ENCODE data around the gene DNMT3L.
"Not testable (repeated sequence)": the region's sequence is repeated elsewhere in the genome, so short reads cannot be mapped to it uniquely, and the experiment has no call there.

The DNMT3L gene

GRCh38 chr21:44295163-44295573 lies 33.5 kb upstream of the DNMT3L start:
- DNase-seq (ENCODE audit: low read depth in 1 of 2, low spot score in 1 of 2) = no peak

GRCh38 chr21:44294391-44295162 lies 32.9 kb upstream of the DNMT3L start:
- DNase-seq (ENCODE audit: low read depth in 1 of 2, low spot score in 1 of 2) = no peak

DNA sequence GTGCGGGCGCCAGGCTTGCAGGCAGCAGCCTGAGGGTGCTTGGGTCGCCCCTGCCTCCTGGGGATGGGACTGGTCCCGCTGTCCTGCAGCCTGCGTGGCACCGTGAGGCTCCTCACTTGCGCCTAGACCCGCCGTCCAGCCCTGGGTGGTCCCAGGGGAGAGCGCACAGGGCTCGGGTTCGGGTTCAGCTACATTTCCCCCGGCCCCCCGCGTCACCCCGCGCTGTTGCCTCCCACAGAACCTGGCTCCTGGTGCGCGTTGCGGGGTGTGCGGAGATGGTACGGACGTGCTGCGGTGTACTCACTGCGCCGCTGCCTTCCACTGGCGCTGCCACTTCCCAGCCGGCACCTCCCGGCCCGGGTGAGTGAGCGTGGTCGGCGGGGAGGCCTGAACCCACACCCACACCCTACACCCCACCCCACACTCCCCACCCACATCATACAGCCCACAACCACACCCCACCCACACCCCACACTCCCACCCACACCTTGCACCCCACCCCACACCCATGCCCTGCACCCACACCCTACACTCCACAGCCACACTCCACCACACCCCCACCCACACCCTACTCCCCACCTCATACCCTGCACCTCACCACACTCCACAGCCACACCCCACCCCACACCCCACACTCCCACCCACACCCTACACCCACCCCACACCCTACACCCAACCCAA lies 32.0 kb upstream of the DNMT3L start:
- no peak for DNase-seq (ENCODE audit: low read depth in 1 of 2, low spot score in 1 of 2)

- no peak for DNase-seq (ENCODE audit: low read depth in 1 of 2, low spot score in 1 of 2)
These were observed 31.1 kb upstream of the DNMT3L start for GRCh38 chr21:44292812-44293195.

DNA sequence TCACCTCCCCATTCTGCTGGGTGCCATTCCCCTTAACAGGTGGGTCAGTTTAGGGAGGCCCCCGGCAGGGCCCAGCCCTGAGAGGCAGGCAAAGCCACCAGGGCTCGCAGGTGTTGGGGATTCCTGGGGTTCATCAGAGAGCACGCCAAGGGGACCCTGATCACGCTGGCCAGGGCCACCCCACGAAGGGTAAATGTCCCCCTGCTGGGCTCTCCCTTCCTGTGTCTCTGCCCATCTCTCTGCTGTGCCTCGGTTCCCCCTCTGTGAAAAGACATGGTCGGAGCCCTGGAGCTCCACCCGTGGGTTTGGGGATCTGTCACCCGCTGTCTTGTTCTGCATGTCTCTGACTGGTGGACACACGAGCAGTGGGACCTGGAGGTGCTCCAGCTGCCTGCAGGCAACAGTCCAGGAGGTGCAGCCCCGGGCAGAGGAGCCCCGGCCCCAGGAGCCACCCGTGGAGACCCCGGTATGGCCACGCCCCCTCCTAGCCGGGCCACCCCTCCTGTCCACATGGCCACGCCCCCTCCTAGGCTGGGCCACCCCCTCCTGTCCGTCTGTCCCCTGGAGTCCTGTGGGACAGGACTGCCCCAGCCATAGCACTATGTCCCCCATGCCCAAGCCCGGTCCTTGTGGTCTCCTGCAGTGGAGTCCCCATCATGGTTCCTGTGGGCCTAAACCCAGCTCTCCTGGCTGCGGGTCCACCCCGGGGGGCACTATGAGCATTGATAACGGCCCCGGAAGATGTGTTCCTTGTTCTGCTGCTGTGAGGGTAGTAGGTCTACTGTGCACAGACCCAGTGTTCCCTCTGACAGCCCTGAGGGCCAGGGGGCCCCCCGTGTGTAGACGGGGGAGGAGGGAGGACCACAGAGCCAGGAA lies 30.5 kb upstream of the DNMT3L start:
- DNase-seq (ENCODE audit: low read depth in 1 of 2, low spot score in 1 of 2) = no peak

- no peak for DNase-seq (ENCODE audit: low read depth in 1 of 2, low spot score in 1 of 2)
These were observed 29.6 kb upstream of the DNMT3L start for GRCh38 chr21:44291078-44291935.

DNA sequence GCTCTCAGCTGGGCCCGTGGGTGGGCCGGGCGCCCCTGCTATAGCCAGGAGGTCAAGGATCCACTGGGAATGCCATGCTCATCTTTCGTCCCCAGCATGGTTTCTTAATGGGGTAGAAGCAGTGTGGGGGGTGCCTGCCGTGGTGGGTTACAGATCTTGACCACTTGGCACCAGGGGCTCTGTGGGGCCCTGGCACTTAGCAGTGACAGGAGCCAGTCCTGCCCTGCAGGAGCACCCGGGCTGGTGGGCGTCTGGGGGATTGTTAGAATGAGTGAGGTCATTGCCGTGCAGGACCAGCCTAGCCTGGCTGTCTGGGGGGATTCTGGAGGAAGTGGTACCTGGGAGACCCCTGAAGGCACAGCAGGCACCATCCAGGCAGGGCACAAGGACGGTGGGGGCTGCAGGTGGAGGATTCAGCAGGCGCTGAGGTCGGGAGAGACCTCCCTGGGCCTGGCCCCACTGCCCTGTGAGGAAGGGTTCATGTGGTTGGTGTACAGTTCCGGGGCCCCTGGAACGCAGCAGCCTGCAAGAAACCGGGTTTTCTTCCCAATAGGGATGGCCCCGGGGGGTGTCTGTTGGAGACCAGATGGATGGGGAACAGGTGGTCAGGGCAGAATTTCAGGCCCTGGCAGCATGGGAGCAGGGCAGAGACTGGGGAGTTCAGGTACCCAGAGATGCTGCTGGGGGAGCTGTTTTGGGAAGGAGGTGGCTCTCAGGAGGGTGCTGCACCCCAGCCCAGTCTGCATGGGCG lies 28.8 kb upstream of the DNMT3L start:
- no peak for DNase-seq (ENCODE audit: low read depth in 1 of 2, low spot score in 1 of 2)

GRCh38 chr21:44289381-44290010 lies 27.8 kb upstream of the DNMT3L start:
- DNase-seq (ENCODE audit: low read depth in 1 of 2, low spot score in 1 of 2) = no peak

- DNase-seq (ENCODE audit: low read depth in 1 of 2, low spot score in 1 of 2) = no peak
These were observed 26.8 kb upstream of the DNMT3L start for GRCh38 chr21:44288251-44289110.

GRCh38 chr21:44286716-44287632 lies 25.3 kb upstream of the DNMT3L start:
- no peak for DNase-seq (ENCODE audit: low read depth in 1 of 2, low spot score in 1 of 2)

DNA sequence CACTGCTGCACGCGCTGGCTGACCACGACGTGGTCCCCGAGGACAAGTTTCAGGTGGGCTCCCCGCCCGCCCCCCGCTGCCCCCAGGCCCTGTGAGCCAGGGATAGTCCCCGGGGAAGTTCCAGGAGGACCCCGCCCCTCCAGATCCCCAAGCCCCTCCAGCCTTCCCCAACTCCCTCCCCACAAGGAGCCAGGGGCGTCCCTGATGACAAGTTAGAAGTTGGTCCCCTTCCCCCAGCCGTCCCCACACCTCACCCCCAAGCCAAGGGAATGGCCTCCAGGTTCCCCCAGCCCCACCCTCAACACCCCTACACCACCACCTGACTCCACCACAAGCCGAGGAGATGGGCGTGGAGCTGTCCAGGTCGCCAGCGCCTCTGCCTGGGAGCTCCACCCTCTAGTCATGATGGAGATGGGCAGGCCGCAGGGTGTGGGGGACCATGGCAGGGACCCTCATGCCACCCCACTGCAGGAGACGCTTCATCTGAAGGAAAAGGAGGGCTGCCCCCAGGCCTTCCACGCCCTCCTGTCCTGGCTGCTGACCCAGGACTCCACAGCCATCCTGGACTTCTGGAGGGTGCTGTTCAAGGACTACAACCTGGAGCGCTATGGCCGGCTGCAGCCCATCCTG lies 24.5 kb upstream of the DNMT3L start:
- DNase-seq (ENCODE audit: low read depth in 1 of 2, low spot score in 1 of 2) = no peak

GRCh38 chr21:44285138-44285992 lies 23.7 kb upstream of the DNMT3L start, which contains the start of gene AIRE:
AIRE (plus strand) TSS chr21:44285876; CDS start chr21:44286007, 131 bp downstream.
- no peak for DNase-seq (ENCODE audit: low read depth in 1 of 2, low spot score in 1 of 2)

DNA sequence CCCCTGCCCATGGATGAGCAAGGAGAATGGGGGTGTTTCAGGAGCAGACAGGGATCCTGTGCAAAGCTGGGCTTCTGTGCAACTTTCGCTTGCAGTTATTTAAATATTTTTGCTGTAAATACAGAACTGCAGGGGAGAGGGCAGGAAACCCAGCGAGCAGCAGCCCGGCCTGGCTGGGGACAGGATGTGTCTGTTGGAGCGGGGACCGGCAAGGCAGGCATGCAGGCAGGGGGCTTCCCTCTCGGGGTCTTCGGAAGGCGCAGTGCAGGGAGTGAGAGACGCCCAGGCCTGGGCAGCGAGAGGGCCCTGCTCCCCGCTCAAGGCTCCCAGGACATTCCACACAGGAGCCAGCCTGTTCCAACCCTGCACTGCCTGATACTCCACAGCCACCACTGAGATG lies 22.3 kb upstream of the DNMT3L start:
- DNase-seq (ENCODE audit: low read depth in 1 of 2, low spot score in 1 of 2) = no peak

- DNase-seq (ENCODE audit: low read depth in 1 of 2, low spot score in 1 of 2) = not testable (repeated sequence)
These were observed 21.6 kb upstream of the DNMT3L start for GRCh38 chr21:44283211-44283785.

GRCh38 chr21:44282370-44282769 lies 20.7 kb upstream of the DNMT3L start:
- DNase-seq (ENCODE audit: low read depth in 1 of 2, low spot score in 1 of 2) = no peak

DNA sequence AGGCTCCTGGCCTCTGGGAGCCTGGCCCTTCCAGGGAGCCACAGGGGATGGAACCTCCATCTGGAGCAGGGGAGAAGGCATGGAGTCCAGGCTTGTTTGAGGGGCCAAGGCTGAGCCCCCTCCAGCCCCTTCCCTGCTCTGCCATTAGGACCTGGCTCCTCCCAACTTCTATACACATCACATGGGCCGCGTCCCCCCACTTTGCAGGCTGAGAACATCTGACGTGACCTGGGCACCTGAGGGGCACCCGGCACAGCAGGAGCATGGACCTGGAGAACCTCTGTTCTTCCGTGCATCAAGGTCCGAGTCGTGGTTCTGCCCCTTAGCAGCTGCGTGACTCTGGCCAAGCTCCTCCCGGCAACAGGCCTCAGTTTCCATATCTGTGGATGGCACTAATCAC lies 20.1 kb upstream of the DNMT3L start:
- no peak for DNase-seq (ENCODE audit: low read depth in 1 of 2, low spot score in 1 of 2)

Data from stimulated activated CD4-positive, alpha-beta T cell treated with anti-CD3 and anti-CD28 coated beads, Interleukin-15, amount 100 ng/mL, for 1 hour (primary cell).